ENCODE data around the gene WDR88. TPM values are rescaled to one million over a fixed set of nuclear protein-coding genes. Genes with fewer than 3 reads are reported as not detected.
"Not testable (repeated sequence)": the region's sequence is repeated elsewhere in the genome, so short reads cannot be mapped to it uniquely, and the experiment has no call there.

WDR88 gene
- total and polyA plus RNA-seq, 9 donors = 0.79 TPM; not detected in 8

- Histone ChIP-seq H3K27me3 (peaks cover 2% of the 10 kb centered on the region), H3K4me1 (ENCODE audit: insufficient read depth) (no peaks in the 10 kb centered on the region), H3K9me3 (no peaks in the 10 kb centered on the region), H3K36me3 (no peaks in the 10 kb centered on the region), H3K4me3 (no peak overlapping the region), H3K27ac (no peak overlapping the region)
- no peak for DNase-seq
- TF ChIP-seq EP300 (IDR thresholded peaks at IDR 0.05) (no peak), POLR2A (IDR thresholded peaks at IDR 0.05) (no peak)
- TF ChIP-seq, protein P1, sequence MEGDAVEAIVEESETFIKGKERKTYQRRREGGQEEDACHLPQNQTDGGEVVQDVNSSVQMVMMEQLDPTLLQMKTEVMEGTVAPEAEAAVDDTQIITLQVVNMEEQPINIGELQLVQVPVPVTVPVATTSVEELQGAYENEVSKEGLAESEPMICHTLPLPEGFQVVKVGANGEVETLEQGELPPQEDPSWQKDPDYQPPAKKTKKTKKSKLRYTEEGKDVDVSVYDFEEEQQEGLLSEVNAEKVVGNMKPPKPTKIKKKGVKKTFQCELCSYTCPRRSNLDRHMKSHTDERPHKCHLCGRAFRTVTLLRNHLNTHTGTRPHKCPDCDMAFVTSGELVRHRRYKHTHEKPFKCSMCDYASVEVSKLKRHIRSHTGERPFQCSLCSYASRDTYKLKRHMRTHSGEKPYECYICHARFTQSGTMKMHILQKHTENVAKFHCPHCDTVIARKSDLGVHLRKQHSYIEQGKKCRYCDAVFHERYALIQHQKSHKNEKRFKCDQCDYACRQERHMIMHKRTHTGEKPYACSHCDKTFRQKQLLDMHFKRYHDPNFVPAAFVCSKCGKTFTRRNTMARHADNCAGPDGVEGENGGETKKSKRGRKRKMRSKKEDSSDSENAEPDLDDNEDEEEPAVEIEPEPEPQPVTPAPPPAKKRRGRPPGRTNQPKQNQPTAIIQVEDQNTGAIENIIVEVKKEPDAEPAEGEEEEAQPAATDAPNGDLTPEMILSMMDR (IDR thresholded peaks at IDR 0.05) = no peak
- intact Hi-C loops (cut with DNase I) = no loop called here
- 57 to 71% (median 68%) methylated on average over 6 of the region's 6 CpGs for WGBS, 3 donors
Measured at GRCh38 chr19:33221638-33222037, 89.7 kb downstream of the WDR88 start.

GRCh38 chr19:33222255-33222654 lies 90.3 kb downstream of the WDR88 start:
- H3K36me3 ChIP-seq; H3K27ac ChIP-seq; DNase-seq; intact Hi-C loops (cut with DNase I); H3K27me3 ChIP-seq; H3K4me3 ChIP-seq; H3K4me1 ChIP-seq (ENCODE audit: insufficient read depth); H3K9me3 ChIP-seq: not testable (repeated sequence)
- 74 to 83% (median 83%) methylated on average over 2 of the region's 2 CpGs for WGBS, 3 donors

DNA sequence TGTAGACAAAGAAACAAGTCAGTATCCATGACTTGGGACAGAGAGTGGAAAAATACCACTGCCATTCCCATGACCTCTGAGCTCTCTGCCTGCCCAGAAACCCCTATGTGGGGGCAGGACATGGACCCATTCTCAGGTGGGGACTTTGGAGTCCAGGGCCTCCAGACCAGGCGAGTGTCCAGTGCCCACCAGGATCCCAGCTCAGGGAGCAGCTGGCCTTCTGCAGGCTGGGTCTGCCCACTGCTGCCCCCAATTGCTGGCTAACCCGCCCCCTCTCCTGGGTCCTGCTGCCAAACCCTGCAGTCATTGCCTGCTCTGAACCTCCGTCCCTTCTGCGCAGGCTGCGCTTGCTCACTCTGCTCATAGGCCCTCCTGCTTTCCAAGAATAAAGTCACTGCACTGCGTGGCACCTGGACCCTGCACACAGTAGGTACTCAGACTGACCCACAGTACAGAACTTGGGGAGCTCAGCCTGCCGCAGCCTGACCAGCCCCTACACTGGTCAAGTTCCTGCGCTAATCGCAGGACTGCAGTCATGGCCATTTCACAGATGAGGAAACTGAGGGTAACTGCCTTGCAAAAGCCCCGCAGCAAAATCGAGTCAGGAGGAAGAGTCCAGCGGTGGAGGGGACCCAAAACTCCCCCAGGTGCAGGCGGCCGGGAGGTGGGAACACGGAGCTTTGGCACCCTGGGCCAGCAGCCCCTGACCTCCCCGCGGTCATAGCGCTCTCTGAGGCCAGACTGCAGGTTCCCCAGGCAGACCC lies 93.0 kb downstream of the WDR88 start:
- Histone ChIP-seq H3K36me3 (no peaks in the 10 kb centered on the region), H3K27me3 (peaks cover 2% of the 10 kb centered on the region), H3K4me3 (no peak overlapping the region), H3K4me1 (ENCODE audit: insufficient read depth) (no peaks in the 10 kb centered on the region), H3K27ac (no peak overlapping the region), H3K9me3 (peaks cover 0 to 8% of the 10 kb centered on the region in 2 donors)
- 46 to 50% (median 47%) methylated on average over 18 of the region's 18 CpGs for WGBS, 3 donors
- DNase-seq = no peak
- intact Hi-C loops (cut with DNase I) = no loop called here
- no peak for TF ChIP-seq POLR2A (IDR thresholded peaks at IDR 0.05)
- TF ChIP-seq, protein P1 (IDR thresholded peaks at IDR 0.05) = no peak
- TF ChIP-seq EP300 (IDR thresholded peaks at IDR 0.05) = no peak

Other genes with a start within 250 kb of the WDR88 start
- gene CEP89, start 160.2 kb upstream of the WDR88 start, total RNA-seq = 10 to 100 TPM; 13.0 to 28.3 (median 24.5) TPM
- 10 to 100 TPM; 15.5 to 22.2 TPM for gene CEP89, start 160.2 kb upstream of the WDR88 start, polyA plus RNA-seq
- 1 to 10 TPM in 5 of 7 donors, under 1 TPM in 2; 0.57 to 2.7 (median 1.4) TPM for gene FAAP24, start 159.9 kb upstream of the WDR88 start, total RNA-seq
- 1 to 10 TPM; 2.1 to 2.3 TPM for gene FAAP24, start 159.9 kb upstream of the WDR88 start, polyA plus RNA-seq
- gene RHPN2, start 67.2 kb upstream of the WDR88 start, total RNA-seq = 10 to 100 TPM in 1 of 7 donors, 1 to 10 TPM in 6; 1.3 to 47.9 (median 3.9) TPM
- gene RHPN2, start 67.2 kb upstream of the WDR88 start, polyA plus RNA-seq = 1 to 10 TPM; 1.7 to 2.6 TPM
- 10 to 100 TPM in 4 of 7 donors, 1 to 10 TPM in 3; 4.4 to 11.5 (median 10.5) TPM for gene GPATCH1, start 50.9 kb upstream of the WDR88 start, total RNA-seq
- gene GPATCH1, start 50.9 kb upstream of the WDR88 start, polyA plus RNA-seq = 10 to 100 TPM in 1 of 2 donors, 1 to 10 TPM in 1; 6.8 to 10.9 TPM
- 100 to 1,000 TPM in 4 of 7 donors, 10 to 100 TPM in 3; 43.7 to 138 (median 107) TPM for gene LRP3, start 62.2 kb downstream of the WDR88 start, total RNA-seq
- gene LRP3, start 62.2 kb downstream of the WDR88 start, polyA plus RNA-seq = 10 to 100 TPM in 1 of 2 donors, 1 to 10 TPM in 1; 1.2 to 76.1 TPM
- gene SLC7A10, start 93.7 kb downstream of the WDR88 start, total RNA-seq = not detected
- not detected for gene SLC7A10, start 93.7 kb downstream of the WDR88 start, polyA plus RNA-seq
- gene CEBPA, start 170.4 kb downstream of the WDR88 start, total RNA-seq = 1 to 10 TPM; 1.5 to 6.1 (median 3.7) TPM
- gene CEBPA, start 170.4 kb downstream of the WDR88 start, polyA plus RNA-seq = 1 to 10 TPM in 1 of 2 donors, under 1 TPM in 1; 0.92 to 4.3 TPM
- 10 to 100 TPM in 4 of 7 donors, 1 to 10 TPM in 3; 7.3 to 54.6 (median 12.0) TPM for gene CEBPG, start 241.6 kb downstream of the WDR88 start, total RNA-seq
- gene CEBPG, start 241.6 kb downstream of the WDR88 start, polyA plus RNA-seq = 10 to 100 TPM in 1 of 2 donors, 1 to 10 TPM in 1; 5.6 to 12.1 TPM

All from ovary (tissue), 9 donors.